Keratinocyte (primary cell): ENCODE data around the gene ZNF662. TPM values are rescaled to one million over a fixed set of nuclear protein-coding genes. Genes with fewer than 3 reads are reported as not detected.

ENCODE experiments used
- DNase-seq: peaks from one replicate; pipeline ENCODE4 v3.0.0-alpha.2; 2011; ENCODE audit warnings: low read depth, missing footprints, low spot score
- FAIRE-seq: peaks from 2 replicates; lab custom pipeline; 2011; peaks lifted over from hg19 to GRCh38; lab: Jason Lieb, UNC
- H2AFZ ChIP-seq: 2 replicates; pipeline ENCODE4 v1.6.0; 2012; ENCODE audit warnings: low read length, control low read depth, inconsistent platforms; ENCODE audit not compliant: control insufficient read depth
- H3K27ac ChIP-seq: 2 replicates; pipeline ENCODE4 v1.5.1; 2011; ENCODE audit warnings: low read length; ENCODE audit not compliant: control insufficient read depth, insufficient read depth
- H3K27me3 ChIP-seq: 3 replicates; pipeline ENCODE4 v1.6.0; 2011; ENCODE audit warnings: low read length; ENCODE audit not compliant: control insufficient read depth, insufficient read depth; ENCODE audit errors: extremely low read depth
- H3K36me3 ChIP-seq, 2 experiments: 2 replicates in 1 of 2; 3 replicates in 1 of 2; pipeline ENCODE4 v1.5.1; 2011; ENCODE audit warnings: low read length in 2 of 2, mild to moderate bottlenecking in 1 of 2; ENCODE audit not compliant: control insufficient read depth in 2 of 2, insufficient read depth in 2 of 2; ENCODE audit errors: extremely low read depth in 1 of 2
- H3K4me1 ChIP-seq: 3 replicates; pipeline ENCODE4 v1.5.1; 2011; ENCODE audit warnings: low read length; ENCODE audit not compliant: control insufficient read depth, insufficient read depth; ENCODE audit errors: extremely low read depth
- H3K4me2 ChIP-seq: 3 replicates; pipeline ENCODE4 v1.6.0; 2011; ENCODE audit warnings: low read depth, low read length; ENCODE audit not compliant: control insufficient read depth, insufficient read depth; ENCODE audit errors: extremely low read depth
- H3K4me3 ChIP-seq, 3 experiments: fragments of 200-600 bp in 1 of 3; sonication (generic) in 1 of 3; 2 replicates in 2 of 3; 3 replicates in 1 of 3; pipeline ENCODE4 v1.5.1; 2011 to 2016; ENCODE audit warnings: low read length in 3 of 3, mild to moderate bottlenecking in 3 of 3, control low read depth in 2 of 3, inconsistent platforms in 1 of 3, low read depth in 1 of 3, mixed read lengths in 1 of 3, mixed run types in 1 of 3, moderate library complexity in 1 of 3; ENCODE audit not compliant: control insufficient read depth in 2 of 3, insufficient read depth in 2 of 3; ENCODE audit errors: extremely low read depth in 1 of 3
- H3K79me2 ChIP-seq: 2 replicates; pipeline ENCODE4 v1.6.0; 2012; ENCODE audit warnings: low read length; ENCODE audit not compliant: control insufficient read depth, insufficient read depth
- H3K9ac ChIP-seq: 3 replicates; pipeline ENCODE4 v1.6.0; 2011; ENCODE audit warnings: low read length; ENCODE audit not compliant: control insufficient read depth, insufficient read depth; ENCODE audit errors: extremely low read depth
- H3K9me1 ChIP-seq: 3 replicates; pipeline ENCODE4 v1.6.0; 2011; ENCODE audit warnings: low read length; ENCODE audit not compliant: control insufficient read depth, insufficient read depth; ENCODE audit errors: extremely low read depth
- H3K9me3 ChIP-seq: 2 replicates; pipeline ENCODE4 v1.5.1; 2012; ENCODE audit warnings: low read depth, low read length; ENCODE audit not compliant: control insufficient read depth
- H4K20me1 ChIP-seq: 3 replicates; pipeline ENCODE4 v1.6.0; 2011; ENCODE audit warnings: low read length; ENCODE audit not compliant: control insufficient read depth, insufficient read depth; ENCODE audit errors: extremely low read depth
- EZH2 ChIP-seq: IDR thresholded peaks from one replicate; pipeline ENCODE4 v1.6.1; 2012; ENCODE audit warnings: inconsistent platforms, mild to moderate bottlenecking, low read length, moderate library complexity
- dilution Hi-C: fragments of 300-500 bp; cut with MboI; formaldehyde crosslinking; loops from one replicate; pipeline ENCODE4 v1.7.0; 2020; ENCODE audit warnings: low sequenced_read_pairs; ENCODE audit not compliant: extremely low pct_ligation_motif_present
- polyA plus RNA-seq, 5 experiments: library from polyadenylated mRNA; depleted of rRNA in 3 of 5; stranded (reverse) in 3 of 5; stranded (forward) in 1 of 5; unstranded in 1 of 5; fragments of >200 nt; gene quantifications; 1 replicate in 1 of 5; 2 replicates in 3 of 5; 3 replicates in 1 of 5; pipeline versions ENCODE4 v1.2.1 to v1.2.3, GENCODE V29; 2011 to 2012; ENCODE audit warnings: missing spikeins in 2 of 5, low read depth in 1 of 5, low replicate concordance in 1 of 5
- TF ChIP-seq, protein P1 (sequence below), 3 experiments: IDR thresholded peaks in 1 of 3; conservative IDR thresholded peaks in 1 of 3; optimal IDR thresholded peaks in 1 of 3; 2 replicates in 2 of 3; 3 replicates in 1 of 3; pipeline versions ENCODE3 to v1.5.1; 2011; ENCODE audit warnings: low read length in 3 of 3, mild to moderate bottlenecking in 3 of 3, moderate library complexity in 2 of 3, control low read depth in 1 of 3, inconsistent platforms in 1 of 3; ENCODE audit not compliant: insufficient read depth in 2 of 3; ENCODE audit errors: extremely low read depth in 1 of 3

Gene ZNF662
- polyA plus RNA-seq, 1 donor (not counting 4 experiments of a cell fraction or from before 2014, with no cell fraction given), result 1.4 TPM

DNA sequence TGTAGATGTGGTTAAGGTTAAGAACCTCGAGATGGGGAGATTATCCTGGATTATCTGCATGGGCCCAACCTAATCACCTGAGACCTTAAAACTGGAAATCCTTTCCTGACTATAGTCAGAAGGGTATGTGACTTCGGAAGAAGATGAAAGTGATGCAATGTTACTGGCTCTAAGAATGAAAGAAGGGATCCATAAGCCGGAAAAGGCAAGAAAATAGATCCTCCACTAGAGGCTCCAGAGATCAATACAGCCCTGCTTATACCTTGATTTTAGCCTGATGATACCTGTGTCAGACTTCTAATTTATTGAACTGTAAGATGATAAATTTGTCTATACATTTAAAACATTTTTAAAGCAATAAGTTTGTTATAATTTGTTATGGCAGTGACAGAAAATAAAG is 51.6 kb downstream of the ZNF662 start:
- no peaks in the 10 kb centered on the region for H3K36me3 ChIP-seq
- FAIRE-seq (no peak), DNase-seq (no peak)
- H3K27me3 ChIP-seq, result no peaks in the 10 kb centered on the region
- dilution Hi-C loops, result no loop called here
- no peaks in the 10 kb centered on the region for H3K9me3 ChIP-seq
- H2AFZ ChIP-seq, result no peak overlapping the region
- TF ChIP-seq, protein P1, sequence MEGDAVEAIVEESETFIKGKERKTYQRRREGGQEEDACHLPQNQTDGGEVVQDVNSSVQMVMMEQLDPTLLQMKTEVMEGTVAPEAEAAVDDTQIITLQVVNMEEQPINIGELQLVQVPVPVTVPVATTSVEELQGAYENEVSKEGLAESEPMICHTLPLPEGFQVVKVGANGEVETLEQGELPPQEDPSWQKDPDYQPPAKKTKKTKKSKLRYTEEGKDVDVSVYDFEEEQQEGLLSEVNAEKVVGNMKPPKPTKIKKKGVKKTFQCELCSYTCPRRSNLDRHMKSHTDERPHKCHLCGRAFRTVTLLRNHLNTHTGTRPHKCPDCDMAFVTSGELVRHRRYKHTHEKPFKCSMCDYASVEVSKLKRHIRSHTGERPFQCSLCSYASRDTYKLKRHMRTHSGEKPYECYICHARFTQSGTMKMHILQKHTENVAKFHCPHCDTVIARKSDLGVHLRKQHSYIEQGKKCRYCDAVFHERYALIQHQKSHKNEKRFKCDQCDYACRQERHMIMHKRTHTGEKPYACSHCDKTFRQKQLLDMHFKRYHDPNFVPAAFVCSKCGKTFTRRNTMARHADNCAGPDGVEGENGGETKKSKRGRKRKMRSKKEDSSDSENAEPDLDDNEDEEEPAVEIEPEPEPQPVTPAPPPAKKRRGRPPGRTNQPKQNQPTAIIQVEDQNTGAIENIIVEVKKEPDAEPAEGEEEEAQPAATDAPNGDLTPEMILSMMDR (optimal IDR thresholded peaks at IDR 0.05 in 1 of 3, IDR thresholded peaks at IDR 0.05 in 1 of 3, conservative IDR thresholded peaks at IDR 0.05 in 1 of 3; ENCODE audit: extremely low read depth in 1 of 3, insufficient read depth in 2 of 3, low read length in 3 of 3), result peak in 1 of 3 experiments; percentile 21
- no peak for TF ChIP-seq EZH2
- H3K4me3 ChIP-seq, result no peak overlapping the region
- H3K9me1 ChIP-seq, result no peaks in the 10 kb centered on the region
- no peaks in the 10 kb centered on the region for H3K4me1 ChIP-seq
- no peaks in the 10 kb centered on the region for H4K20me1 ChIP-seq
- H3K9ac ChIP-seq, result no peak overlapping the region
- H3K4me2 ChIP-seq, result no peak overlapping the region
- no peak overlapping the region for H3K27ac ChIP-seq
- no peaks in the 10 kb centered on the region for H3K79me2 ChIP-seq

DNA sequence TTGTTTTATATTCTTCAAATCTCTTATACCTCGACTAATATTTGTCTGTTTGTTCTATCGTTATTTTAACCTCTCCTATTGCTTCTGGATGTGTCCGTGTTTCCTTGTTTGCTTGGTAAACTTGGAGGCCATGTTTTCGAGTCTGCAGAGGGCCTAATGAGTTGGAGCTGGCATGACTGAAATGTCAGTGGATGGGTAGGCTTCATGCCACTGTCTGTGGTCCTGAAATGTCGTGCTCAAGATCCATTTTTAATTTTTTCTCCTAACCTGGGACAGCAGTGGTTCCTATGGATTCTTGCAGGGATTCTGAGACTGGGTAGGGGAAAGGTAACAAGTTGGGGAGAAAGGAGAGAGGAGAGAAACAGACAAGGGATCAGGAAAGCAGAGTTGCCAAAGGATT is 54.3 kb downstream of the ZNF662 start:
- H3K27ac ChIP-seq, result no peak overlapping the region
- no peaks in the 10 kb centered on the region for H3K9me3 ChIP-seq
- no peak overlapping the region for H3K4me3 ChIP-seq
- H3K79me2 ChIP-seq, result no peaks in the 10 kb centered on the region
- no peak overlapping the region for H2AFZ ChIP-seq
- no peak for DNase-seq
- H4K20me1 ChIP-seq, result no peaks in the 10 kb centered on the region
- no peaks in the 10 kb centered on the region for H3K4me1 ChIP-seq
- no peaks in the 10 kb centered on the region for H3K27me3 ChIP-seq
- no peak overlapping the region for H3K9ac ChIP-seq
- FAIRE-seq, result no peak
- no peaks in the 10 kb centered on the region for H3K9me1 ChIP-seq
- dilution Hi-C loops, result loop anchor here (10.0 kb wide), 1 partner anchor 185 kb away; no protein-coding TSS in a partner anchor
- H3K36me3 ChIP-seq, result no peaks in the 10 kb centered on the region
- no peak overlapping the region for H3K4me2 ChIP-seq
- no peak for TF ChIP-seq EZH2
- TF ChIP-seq, protein P1 (optimal IDR thresholded peaks at IDR 0.05 in 1 of 3, IDR thresholded peaks at IDR 0.05 in 1 of 3, conservative IDR thresholded peaks at IDR 0.05 in 1 of 3; ENCODE audit: extremely low read depth in 1 of 3, insufficient read depth in 2 of 3, low read length in 3 of 3), result no peak
